Stimulated activated CD4-positive, alpha-beta T cell treated with anti-CD3 and anti-CD28 coated beads, Interleukin-12 subunit alpha, Interleukin-12 subunit beta, amount 100 ng/mL, for 4 hours (primary cell): ENCODE data around the gene CMIP.
A peak's percentile ranks its signal among the peaks of the same experiment; 100 is the strongest.

Experiments
- DNase-seq: peaks from one replicate; pipeline ENCODE4 v3.0.0-alpha.2; 2020

Gene CMIP

DNA sequence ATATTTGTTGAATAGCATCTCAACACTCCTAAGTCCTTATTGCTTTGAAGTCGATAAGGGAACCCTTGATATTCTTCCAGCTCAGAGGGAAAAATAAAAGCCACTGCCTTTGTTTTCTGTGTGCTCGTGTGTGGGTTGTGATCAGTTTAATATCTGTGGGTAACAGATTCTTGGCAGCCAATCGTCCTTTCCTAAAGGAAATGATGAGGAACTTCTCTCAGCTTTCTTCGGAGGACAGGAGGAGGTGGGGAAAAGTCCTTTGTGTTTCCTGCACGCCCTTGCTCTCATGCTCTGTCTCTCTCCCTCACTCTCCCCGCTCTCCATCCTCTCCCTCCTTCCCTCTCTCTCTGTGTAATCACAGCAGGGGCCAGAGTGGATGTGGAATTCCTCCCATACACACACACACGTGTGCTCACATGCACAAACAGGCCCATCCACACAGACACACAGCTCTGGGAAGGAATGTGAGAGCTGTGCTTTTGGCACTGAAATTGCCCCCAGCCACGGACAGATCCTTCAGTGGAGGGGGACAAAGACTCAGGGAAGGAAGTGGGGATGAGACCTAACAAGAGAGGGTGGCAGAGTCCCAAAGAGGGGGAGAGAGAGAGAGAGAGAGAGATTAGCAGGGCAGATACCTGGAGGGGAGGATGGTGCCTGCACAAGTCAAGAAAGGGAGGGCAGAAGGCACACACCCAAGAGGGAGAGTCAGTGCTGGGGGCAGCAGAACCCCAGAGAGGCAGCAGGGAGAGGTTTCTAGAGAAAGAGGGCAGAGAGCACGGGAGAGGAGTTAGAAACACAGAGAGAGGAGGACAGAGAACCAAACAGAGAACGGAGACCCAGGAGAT lies 250.9 kb downstream of the CMIP start:
- no peak for DNase-seq

DNA sequence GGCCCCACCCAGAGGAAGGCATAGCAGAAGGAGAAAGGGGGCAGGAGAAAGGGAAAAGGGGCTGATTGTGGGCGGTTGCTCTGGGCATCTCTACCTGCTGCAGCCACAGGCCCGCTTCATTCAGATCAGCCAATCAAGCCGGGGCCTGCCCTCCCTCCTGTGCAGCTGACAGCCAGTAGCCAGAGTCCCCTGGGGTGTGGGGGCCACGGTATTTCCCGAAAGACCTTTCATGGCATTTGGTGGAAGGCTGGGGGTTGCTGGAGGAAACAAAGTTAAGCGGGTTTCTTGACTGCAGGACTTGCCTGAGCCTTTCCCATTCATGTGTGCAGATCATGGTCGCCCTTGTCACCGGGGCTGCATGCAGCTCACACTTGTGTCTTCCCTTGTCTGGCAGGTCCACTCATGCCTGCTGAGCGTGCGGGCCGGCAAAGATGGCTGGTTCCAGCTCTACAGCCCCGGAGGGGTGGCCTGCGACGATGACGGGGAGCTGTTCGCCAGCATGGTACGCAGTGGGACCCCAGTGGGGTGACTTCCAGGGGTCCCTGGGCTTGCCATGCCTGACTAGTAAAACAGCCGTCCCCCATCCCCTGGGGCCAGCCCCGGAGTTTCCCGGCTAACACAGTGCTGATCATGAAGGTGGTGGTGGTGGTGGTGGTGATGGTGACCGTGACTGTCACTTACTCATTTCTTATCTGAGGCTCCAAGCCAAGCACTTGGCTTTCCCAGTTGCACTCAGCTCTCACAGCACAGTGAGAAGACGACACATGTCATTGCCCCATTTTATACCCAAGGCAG lies 251.8 kb downstream of the CMIP start:
- no peak for DNase-seq

DNA sequence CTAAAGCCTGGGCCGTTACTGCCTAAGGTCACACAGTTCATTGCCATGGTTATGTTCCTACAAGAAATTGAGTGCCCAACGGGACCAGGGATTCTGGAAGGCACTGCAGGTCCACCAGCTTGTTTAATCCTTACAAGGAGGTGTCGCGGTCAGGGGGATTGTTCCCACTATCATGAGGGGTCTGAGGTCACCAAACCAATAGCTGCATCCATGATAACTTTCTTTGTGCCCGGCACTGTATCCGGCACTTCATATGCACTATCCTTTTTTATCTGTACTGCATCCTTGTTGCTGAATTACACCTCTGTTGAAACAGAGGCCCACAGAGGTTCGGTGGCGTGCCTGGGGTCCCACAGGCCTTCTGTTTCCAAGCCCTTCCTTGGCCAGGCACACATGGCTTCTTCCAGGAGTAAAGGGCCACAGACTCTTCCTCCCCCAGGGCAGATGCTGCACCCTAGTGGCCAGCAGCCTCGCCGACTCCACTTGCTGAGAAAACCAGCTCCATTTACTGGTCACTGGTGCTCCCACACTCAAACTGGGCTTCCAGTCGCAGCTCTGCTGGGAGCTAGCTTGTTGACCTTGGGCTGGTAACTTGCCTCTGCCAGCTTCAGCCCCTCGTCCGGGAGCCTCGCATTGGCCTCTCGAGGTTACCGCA lies 252.5 kb downstream of the CMIP start:
- peak; percentile 43 for DNase-seq

DNA sequence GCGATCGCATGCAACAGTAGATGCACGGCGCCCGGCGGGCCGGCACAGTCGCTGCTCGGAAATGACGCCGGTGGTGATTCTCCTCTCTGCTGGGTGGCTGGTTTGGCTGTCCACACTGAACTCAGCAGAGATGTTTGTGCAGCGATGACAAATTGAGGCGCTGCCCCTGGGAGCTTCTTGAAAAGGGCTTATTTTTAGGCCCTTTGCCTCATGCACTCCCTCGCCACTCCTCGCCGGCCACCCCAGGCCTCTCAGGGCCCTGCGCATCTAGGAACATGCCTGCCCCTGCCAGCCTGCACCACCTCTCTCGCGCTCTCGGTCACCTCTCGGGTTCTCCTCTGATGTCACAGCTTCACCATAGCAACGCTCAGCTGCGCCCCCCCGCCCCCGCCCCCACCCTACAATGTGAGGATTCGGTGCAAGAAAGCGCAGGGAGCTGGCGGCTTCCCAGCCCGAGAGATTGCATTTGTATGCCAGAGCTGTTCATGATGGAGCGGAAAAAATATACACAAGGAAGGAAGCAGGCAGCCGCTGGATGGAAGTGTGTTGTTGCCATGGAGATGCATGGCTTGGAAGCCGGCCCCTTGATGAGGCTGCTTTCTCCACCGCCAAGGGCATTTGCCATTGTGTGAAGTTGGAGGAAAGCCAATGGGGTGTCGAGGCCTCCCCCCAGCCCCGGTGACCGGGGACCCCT lies 253.2 kb downstream of the CMIP start:
- DNase-seq = no peak

DNA sequence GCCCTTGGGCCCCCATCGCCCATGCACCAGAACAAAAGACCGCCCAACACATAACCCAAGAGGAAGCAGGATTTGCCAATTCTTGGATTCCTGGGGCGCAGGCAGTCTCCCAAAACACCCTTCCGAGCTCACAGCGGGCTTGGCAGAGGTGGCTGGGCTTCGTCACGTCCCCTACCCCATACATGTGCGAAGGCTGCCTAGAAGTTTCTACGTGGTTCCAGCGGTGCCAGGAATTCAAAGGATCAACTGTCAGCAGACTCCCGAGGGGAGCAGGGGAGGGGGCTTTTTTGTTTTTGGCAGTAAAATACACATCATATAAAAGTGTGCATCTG lies 253.7 kb downstream of the CMIP start:
- no peak for DNase-seq

DNA sequence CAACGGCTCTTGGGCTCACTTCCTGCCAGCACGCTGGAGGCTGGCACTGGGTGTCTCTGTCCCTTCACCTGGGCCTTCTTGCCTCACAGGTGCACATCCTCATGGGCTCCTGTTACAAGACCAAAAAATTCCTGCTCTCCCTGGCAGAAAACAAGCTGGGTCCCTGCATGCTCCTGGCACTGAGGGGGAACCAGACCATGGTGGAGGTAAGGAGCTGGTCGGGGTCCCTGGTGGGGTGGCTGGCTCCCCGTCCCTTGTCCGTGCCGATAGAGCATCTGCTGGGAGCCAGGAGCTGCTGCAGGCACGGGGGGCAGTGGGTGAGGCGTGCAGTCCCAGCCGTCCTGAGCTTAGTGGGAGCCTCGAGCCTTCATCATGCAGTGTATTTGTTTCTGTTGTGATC lies 255.0 kb downstream of the CMIP start:
- DNase-seq = no peak

DNA sequence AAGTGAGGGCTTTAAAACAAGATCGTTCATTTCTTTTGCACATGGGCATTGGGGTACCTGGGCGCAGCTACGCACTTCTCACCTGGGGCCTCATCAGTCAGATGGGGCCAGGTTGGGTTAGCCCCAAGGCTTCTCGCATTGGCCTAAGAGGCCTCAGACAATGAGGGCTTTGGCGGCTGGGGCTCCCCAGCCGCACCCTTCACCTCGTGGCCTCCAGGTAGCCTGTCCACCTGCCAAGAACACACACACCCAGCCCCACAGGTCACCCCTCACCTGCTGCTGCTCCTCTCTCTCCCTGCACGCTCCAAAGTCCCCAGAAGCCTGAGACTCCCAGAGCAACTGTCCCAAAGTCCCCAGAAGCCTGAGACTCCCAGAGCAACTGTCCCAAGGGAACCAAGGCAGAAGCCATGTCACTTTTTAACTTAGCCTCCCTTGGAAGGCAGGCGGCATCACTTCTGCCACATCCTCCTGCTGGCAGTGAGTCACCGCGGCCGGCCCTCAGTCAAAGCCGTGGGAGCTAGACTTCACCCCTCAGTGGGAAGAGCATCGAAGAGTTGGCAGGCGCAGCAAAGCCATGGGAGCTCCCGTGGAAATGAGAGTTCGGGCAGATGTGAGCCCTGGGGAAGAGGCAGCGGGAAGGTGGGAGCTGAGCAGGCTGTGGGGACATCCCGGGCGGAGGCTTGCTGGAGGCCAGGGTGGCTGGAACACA lies 255.6 kb downstream of the CMIP start:
- no peak for DNase-seq

DNA sequence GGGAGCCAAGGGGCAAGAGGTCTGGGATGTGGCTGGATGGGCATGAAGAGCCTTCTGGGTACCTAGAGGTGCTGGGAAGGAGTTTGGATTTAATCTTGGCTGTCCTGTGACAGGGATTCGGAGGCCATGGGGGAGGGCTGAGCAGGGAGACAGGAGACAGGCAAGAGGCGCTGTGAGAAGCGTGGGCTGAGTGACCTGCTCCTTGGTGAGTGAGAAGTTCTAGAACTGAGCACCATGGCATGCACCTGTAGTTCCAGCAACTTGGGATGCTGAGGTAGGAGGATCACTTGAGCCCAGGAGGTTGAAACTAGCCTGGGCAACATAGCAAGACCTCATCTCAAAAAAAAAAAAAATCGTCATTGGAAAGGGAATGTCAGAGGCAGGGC lies 256.2 kb downstream of the CMIP start:
- DNase-seq = no peak

DNA sequence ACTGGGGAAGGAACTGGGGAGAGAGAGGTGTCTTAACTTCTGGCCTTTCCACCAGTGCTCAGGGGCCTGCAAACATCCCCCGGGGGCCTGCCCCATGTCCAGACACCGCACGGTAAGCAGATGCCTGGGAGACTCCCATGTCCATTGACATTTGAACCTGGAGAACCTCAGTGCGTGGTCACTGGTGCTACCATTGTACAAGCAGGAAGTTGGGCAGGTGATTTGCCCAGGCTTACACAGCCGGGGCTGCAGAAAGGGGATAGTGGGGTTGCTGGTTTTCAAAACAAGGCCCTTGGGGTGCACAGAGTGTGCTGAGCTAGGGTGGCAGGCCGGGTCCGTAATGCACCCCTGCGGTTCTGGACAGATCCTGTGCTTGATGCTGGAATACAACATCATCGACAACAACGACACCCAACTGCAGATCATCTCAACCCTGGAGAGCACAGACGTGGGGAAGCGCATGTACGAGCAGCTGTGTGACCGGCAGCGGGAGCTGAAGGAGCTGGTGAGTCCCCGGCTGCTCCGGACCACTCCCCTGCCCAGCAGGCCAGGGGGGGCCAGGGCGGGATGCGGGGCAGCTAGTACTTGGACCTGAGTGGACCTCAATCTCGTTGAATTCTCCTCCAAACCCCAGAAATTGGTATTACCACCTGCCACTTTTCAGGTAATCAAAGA lies 256.8 kb downstream of the CMIP start:
- no peak for DNase-seq

DNA sequence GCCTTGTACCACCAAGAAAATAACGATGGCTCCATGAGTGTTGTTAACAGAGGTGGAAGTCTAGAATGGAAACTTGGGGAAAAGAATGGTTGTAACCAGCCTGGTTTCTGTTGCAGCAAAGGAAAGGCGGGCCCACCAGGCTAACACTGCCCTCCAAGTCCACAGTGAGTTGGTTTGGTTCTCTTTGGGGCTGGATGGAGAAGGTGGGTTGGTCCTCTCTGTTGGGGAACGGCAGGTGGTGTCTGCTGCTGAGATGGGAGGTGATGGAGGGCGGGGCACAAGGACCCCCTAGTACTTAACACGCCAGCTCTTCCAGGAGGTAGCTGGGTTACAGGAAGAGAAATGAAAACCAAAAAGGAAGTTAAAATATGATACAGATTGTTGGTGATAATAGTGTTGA lies 257.9 kb downstream of the CMIP start:
- DNase-seq = no peak

DNA sequence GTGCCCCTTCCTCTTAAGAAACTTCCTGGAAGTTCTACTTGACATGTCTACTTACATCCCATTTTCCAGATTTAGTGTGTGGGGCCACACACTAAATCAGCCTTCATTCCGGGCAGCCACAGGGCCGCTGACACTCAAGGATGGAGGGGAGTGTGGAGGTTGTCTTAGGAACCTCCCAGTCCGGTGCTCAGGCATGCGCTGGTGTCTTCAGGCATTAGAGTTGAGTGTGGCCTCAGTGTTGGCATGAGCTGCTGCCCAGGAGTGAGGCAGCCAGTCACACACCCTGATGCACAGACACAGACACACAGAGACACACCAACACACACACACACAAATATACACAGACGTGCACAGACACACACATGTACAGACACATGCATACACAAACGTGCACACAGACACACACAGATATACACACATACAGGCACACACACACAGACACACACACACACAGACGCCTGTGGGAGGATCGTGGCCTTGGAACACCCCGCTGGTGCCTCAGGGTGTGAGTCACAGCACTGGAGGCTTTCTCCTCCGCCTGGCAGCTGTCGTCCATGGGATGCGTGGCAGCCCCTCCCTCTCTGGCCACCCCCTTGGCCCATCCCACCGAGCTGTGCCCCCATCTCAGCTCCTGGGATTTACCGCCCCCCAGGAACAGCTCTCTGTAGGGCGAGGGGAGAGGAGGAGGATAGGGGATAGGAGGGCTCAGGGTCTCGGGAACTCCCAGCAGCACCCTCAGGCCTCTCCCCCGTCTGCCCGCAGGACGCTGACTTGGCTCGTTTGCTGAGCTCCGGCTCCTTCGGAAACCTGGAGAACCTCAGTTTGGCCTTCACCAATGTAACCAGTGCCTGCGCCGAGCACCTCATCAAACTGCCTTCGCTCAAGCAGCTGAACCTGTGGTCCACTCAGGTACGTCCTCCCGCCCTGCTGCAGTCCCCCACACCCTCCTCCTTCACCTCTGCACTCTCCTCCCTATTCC lies 258.9 kb downstream of the CMIP start:
- DNase-seq = no peak

DNA sequence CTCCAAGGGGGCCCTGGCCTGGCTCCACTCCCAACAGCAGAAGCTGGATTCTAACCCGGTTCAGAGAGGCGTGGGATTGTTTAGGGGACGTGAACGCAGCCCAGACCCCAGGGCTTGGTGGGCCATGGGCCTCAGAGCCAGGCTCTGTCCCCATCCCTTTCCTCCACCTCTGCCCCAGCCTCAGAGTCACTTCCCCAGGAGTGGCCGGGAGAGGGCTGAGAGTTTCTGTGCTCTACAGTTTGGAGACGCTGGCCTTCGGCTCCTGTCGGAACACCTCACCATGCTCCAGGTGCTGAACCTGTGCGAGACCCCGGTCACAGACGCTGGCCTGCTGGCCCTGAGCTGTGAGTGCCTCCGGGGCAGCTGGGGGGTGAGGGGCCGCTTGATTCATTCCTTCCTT lies 260.7 kb downstream of the CMIP start:
- no peak for DNase-seq

DNA sequence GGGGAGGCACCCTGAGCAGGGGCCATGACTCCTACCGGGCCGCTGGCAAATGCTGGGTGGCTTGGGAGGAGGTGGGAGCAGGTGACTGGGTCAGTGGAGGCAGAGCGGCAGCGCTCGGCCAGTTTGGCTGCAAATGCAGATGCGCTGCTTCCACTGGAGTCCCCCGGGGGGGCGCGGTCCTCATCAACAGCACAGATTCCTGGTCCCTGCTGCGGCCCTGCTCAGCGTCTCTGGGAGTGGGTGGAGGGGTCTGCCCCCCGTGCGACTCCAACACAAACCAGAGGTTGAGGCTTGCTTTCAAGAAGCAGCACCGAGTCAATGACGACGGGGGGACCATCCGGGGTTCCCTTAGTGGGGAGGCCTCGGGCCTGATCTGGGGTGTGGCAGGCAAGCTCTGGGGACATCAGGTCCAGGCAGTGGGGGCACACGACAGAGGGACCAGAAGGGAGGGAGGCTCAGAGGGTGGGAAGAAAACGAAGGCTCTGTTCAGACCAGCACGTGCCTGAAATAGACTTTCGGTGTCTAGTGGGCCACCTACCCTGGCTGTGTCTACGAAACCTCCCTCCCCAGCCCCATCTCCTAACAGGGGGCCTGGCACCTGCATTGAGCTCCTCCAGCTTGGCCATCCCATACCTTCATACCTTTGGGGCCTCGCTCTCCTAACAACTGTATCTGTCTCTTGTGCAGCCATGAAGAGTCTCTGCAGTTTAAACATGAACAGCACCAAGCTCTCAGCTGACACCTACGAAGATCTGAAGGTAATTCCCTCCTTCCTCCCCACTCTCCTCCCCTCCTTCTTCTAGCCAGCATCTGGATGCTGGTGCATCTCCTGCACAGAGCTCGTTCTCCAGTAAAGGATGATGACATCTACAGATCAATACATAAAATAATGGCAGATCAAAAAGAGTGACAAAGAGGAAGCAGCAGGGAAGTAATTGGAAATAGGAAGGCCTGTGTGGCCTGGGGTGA lies 262.0 kb downstream of the CMIP start:
- no peak for DNase-seq

DNA sequence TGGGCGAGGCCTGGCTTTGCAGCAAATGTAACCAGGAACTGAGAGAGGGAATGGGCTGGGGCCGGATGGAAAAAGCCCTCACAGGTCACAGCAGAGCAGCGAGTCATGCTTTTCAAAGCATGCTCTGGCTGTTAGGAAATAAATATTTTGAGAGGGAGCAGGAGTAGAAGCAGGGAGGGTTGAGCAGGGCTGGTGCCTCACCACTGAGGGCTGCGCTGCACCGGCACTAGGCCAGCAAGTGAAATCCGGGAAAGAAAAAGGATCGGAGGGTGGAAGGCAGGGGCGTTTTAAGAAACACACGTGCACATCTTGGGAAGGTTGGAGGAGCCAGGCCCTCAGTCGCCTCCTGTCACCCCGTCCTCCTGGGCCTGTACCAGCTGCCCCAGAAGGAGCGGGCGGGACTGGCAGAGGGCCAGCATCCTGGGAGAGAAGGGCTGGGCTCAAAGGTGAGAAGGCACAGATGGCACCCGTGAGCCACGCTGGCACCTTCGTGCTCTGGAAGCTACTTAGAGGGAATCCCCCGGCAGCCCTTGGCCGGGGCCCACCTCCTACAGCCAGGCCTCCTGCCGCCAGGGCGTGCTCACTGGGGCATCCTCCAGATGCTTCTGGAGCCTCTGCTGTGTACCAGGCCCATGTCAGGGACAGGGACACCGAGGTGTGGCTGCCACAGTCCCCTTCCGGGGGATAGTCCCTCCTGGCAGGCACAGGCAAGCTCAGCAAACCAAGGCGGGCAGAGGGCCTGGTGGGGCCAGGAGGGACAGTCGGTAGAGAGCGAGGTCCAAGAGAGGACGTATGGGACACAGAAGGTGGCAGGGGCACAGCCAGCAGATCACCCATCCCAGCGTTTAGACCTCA lies 263.0 kb downstream of the CMIP start:
- no peak for DNase-seq

DNA sequence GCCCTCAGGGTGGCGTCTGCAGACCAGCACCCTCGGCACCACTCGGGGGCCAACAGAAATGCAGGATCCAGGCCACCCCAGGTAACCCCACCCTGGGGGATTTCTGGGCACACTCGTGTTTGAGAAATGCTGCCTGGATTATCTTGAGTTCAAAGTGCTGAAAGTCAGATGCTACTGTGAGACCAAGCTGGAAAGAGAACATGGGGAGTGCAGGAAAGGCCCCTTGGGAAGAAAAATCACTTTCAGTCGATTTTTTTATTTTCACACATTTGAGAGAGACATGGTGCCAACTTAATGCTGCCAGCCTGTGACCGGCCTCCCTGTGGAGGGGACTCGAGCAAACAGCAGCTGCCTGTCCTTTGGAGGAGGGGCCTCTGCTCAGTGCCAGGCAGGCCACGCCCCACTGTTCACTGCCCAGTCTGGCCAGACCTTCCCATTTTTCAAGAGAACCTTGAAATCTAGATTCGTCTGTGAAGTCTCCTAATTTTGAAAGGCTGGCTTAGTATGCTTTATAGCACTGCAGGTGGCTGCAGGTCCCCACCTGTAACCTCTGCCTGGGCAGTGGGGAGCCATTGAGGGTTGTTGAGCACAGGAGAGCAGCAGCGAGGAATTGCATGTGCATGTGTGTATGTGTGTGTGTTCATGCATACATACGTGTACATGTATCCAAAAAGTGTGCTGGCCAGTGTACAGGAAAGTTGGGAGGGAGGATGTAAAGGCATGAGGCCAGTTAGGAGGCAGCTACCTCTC lies 263.8 kb downstream of the CMIP start:
- DNase-seq = no peak

DNA sequence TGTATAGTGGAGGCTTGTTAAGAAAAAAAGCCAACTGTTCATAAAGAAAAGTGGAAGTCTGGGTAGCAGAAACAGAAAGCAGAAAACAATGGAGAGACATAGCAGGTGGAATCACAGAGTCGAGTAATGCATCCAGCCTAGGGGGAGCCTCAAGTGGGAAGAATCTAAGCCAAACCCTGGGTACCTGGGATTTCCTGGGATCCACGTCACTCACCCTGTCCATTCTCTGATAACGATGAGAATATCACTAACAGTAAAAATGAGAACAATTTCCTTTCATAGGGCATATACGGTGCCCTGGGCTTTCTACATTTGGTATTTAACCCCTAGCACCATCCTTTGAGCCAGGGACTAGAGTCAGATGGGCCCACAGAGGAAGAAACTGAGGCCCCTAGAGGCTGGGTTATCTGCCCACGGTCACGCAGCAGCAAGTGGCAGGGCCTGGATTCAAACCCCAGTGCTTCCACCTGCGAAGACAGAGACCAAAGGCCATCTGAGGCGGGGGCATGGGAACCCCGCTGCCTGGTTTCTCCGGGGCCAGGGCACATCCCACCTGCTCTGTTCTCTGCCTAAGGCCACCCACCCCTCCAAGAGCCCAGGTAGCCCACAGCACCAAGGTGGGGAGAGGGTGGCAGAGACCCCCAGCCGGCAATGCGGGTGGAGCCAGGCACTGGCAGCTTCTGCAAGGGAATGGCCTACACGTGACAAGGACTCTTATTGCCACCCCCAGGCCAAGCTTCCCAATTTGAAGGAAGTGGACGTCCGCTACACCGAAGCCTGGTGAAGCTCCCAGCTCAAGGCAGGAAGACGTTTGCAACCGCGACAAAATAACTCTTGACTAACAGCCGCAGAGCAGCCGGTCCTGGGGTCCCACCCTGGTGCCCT lies 264.6 kb downstream of the CMIP start:
- no peak for DNase-seq

DNA sequence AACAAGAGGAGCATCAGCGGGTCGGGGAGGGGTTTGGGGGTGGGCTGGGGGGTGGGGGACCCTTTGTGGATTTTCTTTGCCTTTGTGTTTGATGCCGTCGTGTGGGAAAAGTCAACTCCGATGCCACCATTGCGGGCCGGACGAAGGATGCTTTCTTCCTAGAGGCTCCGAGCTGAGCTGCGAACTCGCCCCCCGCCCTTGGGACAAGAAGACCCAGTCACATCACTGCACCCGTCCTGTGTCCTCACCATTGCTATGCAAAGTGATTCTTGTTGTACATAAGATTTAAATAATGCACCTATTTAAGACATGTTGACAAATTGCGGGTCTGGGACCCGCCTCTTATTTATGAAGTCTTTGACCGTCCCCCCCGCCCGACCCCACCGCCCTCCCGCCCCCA lies 265.4 kb downstream of the CMIP start:
- DNase-seq = no peak
